Stomach (tissue), 9 donors: ENCODE measurements around the gene TCN2. TPM values are rescaled to one million over a fixed set of nuclear protein-coding genes. Genes with fewer than 3 reads are reported as not detected.

ENCODE experiments used
- DNase-seq, 2 donors: peaks; one replicate each; pipeline versions ENCODE4 v3.0.0 to v3.0.0-alpha.2; 2013 to 2019
- H3K27ac ChIP-seq, 5 donors: fragments of 200-600 bp in 4 of 5; sonication (generic) in 4 of 5; one replicate each; pipeline ENCODE4 v1.5.1; 2013 to 2019; ENCODE audit warnings: mild to moderate bottlenecking in 1 of 5, moderate library complexity in 1 of 5
- H3K27me3 ChIP-seq, 3 donors: fragments of 200-600 bp; sonication (generic); one replicate each; pipeline ENCODE4 v1.5.1; 2017 to 2019; ENCODE audit warnings: mixed run types in 1 of 3
- H3K36me3 ChIP-seq, 4 donors: fragments of 200-600 bp; sonication (generic); 1 replicate in 3 of 4; 2 replicates in 1 of 4; pipeline ENCODE4 v1.5.1; 2016 to 2019
- H3K4me1 ChIP-seq, 4 donors: fragments of 200-600 bp; sonication (generic); one replicate each; pipeline ENCODE4 v1.5.1; 2016 to 2019
- H3K4me3 ChIP-seq, 4 donors: fragments of 200-600 bp; sonication (generic) in 3 of 4; one replicate each; pipeline ENCODE4 v1.5.1; 2016 to 2019; ENCODE audit warnings: mild to moderate bottlenecking in 1 of 4
- H3K9me3 ChIP-seq, 4 donors: fragments of 200-600 bp; sonication (generic); one replicate each; pipeline ENCODE4 v1.5.1; 2016 to 2019
- EP300 ChIP-seq: sonication (generic); formaldehyde crosslinking; IDR thresholded peaks from one replicate; pipeline ENCODE4 v1.6.1; 2017; ENCODE audit warnings: antibody characterized with exemption
- POLR2A ChIP-seq, 4 donors: fragments of 450-650 bp; IDR thresholded peaks; one replicate each; pipeline ENCODE4 v1.6.1; 2016; ENCODE audit warnings: antibody characterized with exemption in 4 of 4, control low read depth in 2 of 4, mild to moderate bottlenecking in 1 of 4, moderate library complexity in 1 of 4
- POLR2AphosphoS5 ChIP-seq, 3 donors: sonication (generic); formaldehyde crosslinking; IDR thresholded peaks; one replicate each; pipeline ENCODE4 v1.6.1; 2016; ENCODE audit warnings: antibody characterized with exemption in 3 of 3
- WGBS, 5 donors: extraction: QIAGEN DNeasy Blood & Tissue Kit in 3 of 5; methylation state at CpG; one replicate each; pipeline versions ENCODE4 v1.1.5 to v1.1.7; 2013 to 2018; 5-methylcytosine and 5-hydroxymethylcytosine counted together
- intact Hi-C: fragments of 100-400 bp; cut with DNase I; formaldehyde crosslinking; loops from one replicate; pipeline ENCODE4 v1.15.1; 2023; ENCODE audit warnings: low total_unique reads
- polyA plus RNA-seq, 3 donors: library from polyadenylated mRNA; stranded (reverse); fragments of 200-250 nt; gene quantifications; one replicate each; pipeline ENCODE4 v1.2.3, GENCODE V29; 2013
- total RNA-seq, 5 donors: library from RNA; depleted of rRNA; stranded (reverse); fragments of >200 nt; gene quantifications; one replicate each; pipeline versions ENCODE4 v1.1.0 to v1.2.3, GENCODE V29; 2014 to 2016
- TF ChIP-seq, protein P1 (sequence below), 7 experiments: fragments of 450-650 bp in 4 of 7; fragments of 200-600 bp in 3 of 7; sonication (generic) in 3 of 7; IDR thresholded peaks; one replicate each; pipeline ENCODE4 v1.5.1; 2016 to 2019; ENCODE audit warnings: antibody characterized with exemption in 7 of 7, control low read depth in 2 of 7, mild to moderate bottlenecking in 1 of 7
- donor health status: healthy with polysubstance abuse.
- donor health status: Bipolar disorder and iron deficiency.
- donor health status: healthy.

TCN2 gene
- total and polyA plus RNA-seq, 8 donors = 1.4 to 16.3 (median 4.2) TPM

DNA sequence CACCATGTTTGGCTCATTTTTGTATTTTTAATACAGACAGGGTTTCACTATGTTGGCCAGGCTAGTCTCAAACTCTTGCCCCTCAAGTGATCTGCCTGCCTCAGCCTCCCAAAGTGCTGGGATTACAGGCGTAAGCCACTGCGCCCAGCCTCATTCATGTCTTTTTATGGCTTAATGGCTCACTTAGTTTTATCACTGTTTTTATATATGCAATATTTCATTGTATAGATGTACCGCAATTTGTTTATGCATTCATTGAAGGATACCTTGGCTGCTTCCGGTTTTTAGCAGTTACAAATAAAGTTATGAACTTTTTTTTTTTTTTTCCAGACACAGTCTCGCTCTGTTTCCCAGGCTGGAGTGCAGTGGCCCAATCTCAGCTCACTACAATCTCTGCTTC, 5.5 kb upstream of the TCN2 start:
- no peak overlapping the region for H3K27ac ChIP-seq
- H3K4me3 ChIP-seq = no peak overlapping the region
- WGBS, 5 donors = 82 to 87% (median 85%) methylated on average over 5 of the region's 5 CpGs
- H3K4me1 ChIP-seq = peaks cover 18 to 39% (median 26%) of the 10 kb centered on the region in 4 donors
- intact Hi-C loops = no loop called here
- TF ChIP-seq EP300 (no peak), POLR2AphosphoS5 (IDR thresholded peaks at IDR 0.05) (no peak), POLR2A (IDR thresholded peaks at IDR 0.05) (no peak)
- TF ChIP-seq, protein P1, sequence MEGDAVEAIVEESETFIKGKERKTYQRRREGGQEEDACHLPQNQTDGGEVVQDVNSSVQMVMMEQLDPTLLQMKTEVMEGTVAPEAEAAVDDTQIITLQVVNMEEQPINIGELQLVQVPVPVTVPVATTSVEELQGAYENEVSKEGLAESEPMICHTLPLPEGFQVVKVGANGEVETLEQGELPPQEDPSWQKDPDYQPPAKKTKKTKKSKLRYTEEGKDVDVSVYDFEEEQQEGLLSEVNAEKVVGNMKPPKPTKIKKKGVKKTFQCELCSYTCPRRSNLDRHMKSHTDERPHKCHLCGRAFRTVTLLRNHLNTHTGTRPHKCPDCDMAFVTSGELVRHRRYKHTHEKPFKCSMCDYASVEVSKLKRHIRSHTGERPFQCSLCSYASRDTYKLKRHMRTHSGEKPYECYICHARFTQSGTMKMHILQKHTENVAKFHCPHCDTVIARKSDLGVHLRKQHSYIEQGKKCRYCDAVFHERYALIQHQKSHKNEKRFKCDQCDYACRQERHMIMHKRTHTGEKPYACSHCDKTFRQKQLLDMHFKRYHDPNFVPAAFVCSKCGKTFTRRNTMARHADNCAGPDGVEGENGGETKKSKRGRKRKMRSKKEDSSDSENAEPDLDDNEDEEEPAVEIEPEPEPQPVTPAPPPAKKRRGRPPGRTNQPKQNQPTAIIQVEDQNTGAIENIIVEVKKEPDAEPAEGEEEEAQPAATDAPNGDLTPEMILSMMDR (IDR thresholded peaks at IDR 0.05) = no peak
- H3K27me3 ChIP-seq = no peaks in the 10 kb centered on the region
- H3K36me3 ChIP-seq = no peaks in the 10 kb centered on the region
- H3K9me3 ChIP-seq = no peaks in the 10 kb centered on the region
- DNase-seq = no peak

DNA sequence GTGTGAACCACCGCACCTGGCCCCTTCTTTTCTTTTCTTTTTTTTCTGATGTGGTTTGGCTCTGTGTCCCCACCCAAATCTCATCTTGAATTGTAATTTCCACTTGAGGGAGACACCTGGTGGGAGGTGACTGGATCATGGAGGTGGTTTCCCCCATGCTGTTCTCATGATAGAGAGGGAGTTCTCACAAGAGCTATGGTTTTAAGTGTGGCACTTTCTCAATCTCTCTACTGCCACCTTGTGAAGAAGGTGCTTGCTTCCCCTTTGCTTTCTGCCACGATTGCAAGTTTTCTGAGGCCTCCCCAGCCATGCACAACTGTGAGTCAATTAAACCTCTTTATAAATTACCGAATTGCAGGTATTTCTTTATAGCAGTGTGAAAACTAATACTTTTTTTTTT, 4.9 kb upstream of the TCN2 start:
- no peaks in the 10 kb centered on the region for H3K27me3 ChIP-seq
- TF ChIP-seq, protein P1 (IDR thresholded peaks at IDR 0.05) = peak in 4 of 7 experiments; percentile 19 to 44 (median 30)
- TF ChIP-seq POLR2AphosphoS5 (IDR thresholded peaks at IDR 0.05) (no peak), EP300 (no peak)
- peaks cover 16 to 39% (median 22%) of the 10 kb centered on the region in 4 donors for H3K4me1 ChIP-seq
- whole genome bisulfite sequencing, 5 donors = 44 to 59% (median 48%) methylated on average over 3 of the region's 3 CpGs
- intact Hi-C loops = no loop called here
- H3K9me3 ChIP-seq = no peaks in the 10 kb centered on the region
- H3K4me3 ChIP-seq = no peak overlapping the region
- H3K27ac ChIP-seq = no peak overlapping the region
- peak in 1 of 2 donors; percentile 67 for DNase-seq
- H3K36me3 ChIP-seq = no peaks in the 10 kb centered on the region

DNA sequence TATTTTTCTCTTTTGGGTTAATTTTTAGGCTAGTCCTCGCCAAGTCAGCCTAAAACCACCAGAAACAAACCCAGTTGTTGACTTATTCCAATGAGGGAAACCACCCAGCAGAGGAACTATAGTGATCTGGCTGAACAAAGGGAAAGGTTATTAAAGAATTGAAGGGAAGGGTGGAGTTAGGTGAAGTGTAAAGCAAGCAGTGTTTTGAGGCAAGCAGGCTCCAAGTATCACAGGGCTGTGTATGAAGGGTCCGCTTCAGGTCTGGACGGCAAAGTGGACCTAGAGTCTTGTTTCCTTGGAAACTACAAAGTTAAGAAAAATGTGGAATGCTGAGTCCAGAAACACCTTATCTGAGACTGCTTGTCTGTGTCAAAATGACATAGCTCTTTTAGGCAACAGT, 3.2 kb upstream of the TCN2 start:
- no peak for TF ChIP-seq POLR2A (IDR thresholded peaks at IDR 0.05)
- TF ChIP-seq, protein P1 (IDR thresholded peaks at IDR 0.05) = peak in 1 of 7 experiments; percentile 7
- no peaks in the 10 kb centered on the region for H3K27me3 ChIP-seq
- H3K36me3 ChIP-seq = no peaks in the 10 kb centered on the region
- H3K9me3 ChIP-seq = no peaks in the 10 kb centered on the region
- peak in 1 of 2 donors; percentile 61 for DNase-seq
- H3K4me1 ChIP-seq = peaks cover 23 to 55% (median 39%) of the 10 kb centered on the region in 4 donors
- intact Hi-C loops = no loop called here
- WGBS, 5 donors = 34 to 50% (median 38%) methylated on average over 3 of the region's 3 CpGs
- no peak overlapping the region for H3K4me3 ChIP-seq
- peak overlapping the region in 3 of 5 donors; percentile 30 to 80 (median 71) for H3K27ac ChIP-seq

DNA sequence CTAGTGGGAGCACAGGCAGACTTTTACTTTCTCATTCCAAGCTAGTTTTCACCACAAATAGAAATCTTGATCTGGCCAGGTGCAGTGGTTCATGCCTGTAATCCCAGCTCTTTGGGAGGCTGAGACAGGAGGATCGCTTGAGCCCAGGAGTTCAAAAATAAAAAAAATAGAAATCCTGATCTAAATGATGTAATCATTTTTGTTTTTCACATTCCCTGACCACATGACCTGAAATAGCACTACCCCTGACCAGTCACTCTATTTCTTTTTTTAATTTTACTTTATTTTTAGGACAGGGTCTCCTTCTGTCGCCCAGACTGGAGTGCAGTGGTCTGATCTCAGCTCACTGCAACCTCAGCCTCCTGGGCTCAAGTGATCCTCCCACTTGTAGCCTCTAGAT, 2.3 kb upstream of the TCN2 start:
- no peak for DNase-seq
- 77 to 95% (median 91%) methylated on average over 2 of the region's 2 CpGs for WGBS, 5 donors
- TF ChIP-seq, protein P1 (IDR thresholded peaks at IDR 0.05) = no peak
- TF ChIP-seq POLR2AphosphoS5 (IDR thresholded peaks at IDR 0.05) (no peak), POLR2A (IDR thresholded peaks at IDR 0.05) (no peak), EP300 (no peak)
- H3K4me3 ChIP-seq = no peak overlapping the region
- intact Hi-C loops = no loop called here
- H3K4me1 ChIP-seq = peaks cover 28 to 65% (median 47%) of the 10 kb centered on the region in 4 donors
- H3K27ac ChIP-seq = peak overlapping the region in 3 of 5 donors; percentile 71 to 88 (median 80)
- no peaks in the 10 kb centered on the region for H3K27me3 ChIP-seq
- H3K36me3 ChIP-seq = no peaks in the 10 kb centered on the region
- H3K9me3 ChIP-seq = no peaks in the 10 kb centered on the region
